ENCODE results near the gene GSTT4. TPM values are rescaled to one million over a fixed set of nuclear protein-coding genes. Genes with fewer than 3 reads are reported as not detected.

Gene GSTT4
- total RNA-seq, 3 donors from 2014 or later (not counting 1 experiment from before 2014, with no cell fraction given): not detected

DNA sequence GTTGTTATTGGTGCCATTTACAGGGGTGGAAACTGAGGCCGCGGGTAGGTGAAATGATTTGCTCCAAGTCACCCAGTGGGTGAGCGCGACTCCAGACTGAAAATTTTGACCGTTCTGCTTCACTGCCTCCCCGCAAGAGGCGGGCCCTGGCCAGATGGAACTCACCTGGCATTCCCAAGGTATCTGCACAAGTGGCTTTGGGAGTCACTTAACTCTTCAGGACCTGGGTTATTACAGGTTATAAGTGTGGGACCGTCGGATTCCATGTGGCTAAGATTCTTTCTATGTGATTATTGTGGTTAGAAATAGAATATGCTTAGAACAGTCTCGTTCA, 6.4 kb upstream of the GSTT4 start:
- no peak for ATAC-seq
- Mint-ChIP-seq H3K27ac (peak overlapping the region; percentile 93 to 95), H3K9me3 (no peaks in the 10 kb centered on the region), H3K4me1 (peaks cover 27 to 28% of the 10 kb centered on the region in 2 donors), H3K4me3 (peak overlapping the region; percentile 97), H3K36me3 (no peaks in the 10 kb centered on the region), H3K27me3 (ENCODE audit: low read depth in 2 of 2) (no peaks in the 10 kb centered on the region)
- H3K36me3 ChIP-seq (ENCODE audit: control insufficient read depth, insufficient read depth, low read length): no peaks in the 10 kb centered on the region
- peak overlapping the region; percentile 99 for H3K4me3 ChIP-seq (ENCODE audit: low read length)
- TF ChIP-seq CTCF (IDR thresholded peaks at IDR 0.05): no peak
- under 1% methylated on average over 10 of the region's 10 CpGs for WGBS (ENCODE audit: insufficient coverage)
- H3K4me1 ChIP-seq (ENCODE audit: control insufficient read depth, insufficient read depth, low read length): peaks cover 13% of the 10 kb centered on the region
- H3K27me3 ChIP-seq (ENCODE audit: control insufficient read depth, insufficient read depth, low read length): no peaks in the 10 kb centered on the region
- intact Hi-C loops (cut with micrococcal nuclease): loop anchor here (2.0 to 10.0 kb wide), 2 partner anchors 143 to 225 kb away; partner anchors contain the start of gene SMARCB1
- DNase-seq: no peak
- peak overlapping the region; percentile 91 for H3K27ac ChIP-seq (ENCODE audit: low read length)
- no peaks in the 10 kb centered on the region for H3K9me3 ChIP-seq (ENCODE audit: control insufficient read depth, insufficient read depth, low read length)

DNA sequence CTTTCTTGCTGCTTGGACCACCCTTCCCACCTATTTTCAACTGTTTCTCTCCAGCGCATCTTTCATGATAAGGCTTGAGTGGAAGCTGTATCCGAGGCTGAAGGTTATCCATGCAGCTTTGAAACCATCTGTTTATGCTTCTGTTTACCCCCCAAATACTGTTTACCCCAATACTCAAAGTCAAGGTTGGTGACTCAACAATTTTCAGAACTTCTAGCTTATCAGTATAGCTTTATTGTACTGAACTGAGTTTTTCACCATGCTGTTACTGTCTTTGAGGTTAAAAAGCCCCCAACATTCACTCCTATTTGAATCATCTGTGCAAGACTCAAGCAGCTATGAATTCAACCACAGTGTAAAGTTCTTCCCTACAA, 4.8 kb upstream of the GSTT4 start:
- intact Hi-C loops (cut with micrococcal nuclease): loop anchor here (2.0 to 10.0 kb wide), 2 partner anchors 145 to 223 kb away; partner anchors contain the start of gene SMARCB1
- no peaks in the 10 kb centered on the region for H3K27me3 Mint-ChIP-seq (ENCODE audit: low read depth in 2 of 2)
- Histone ChIP-seq H3K9me3 (ENCODE audit: control insufficient read depth, insufficient read depth, low read length) (no peaks in the 10 kb centered on the region), H3K4me1 (ENCODE audit: control insufficient read depth, insufficient read depth, low read length) (peaks cover 13% of the 10 kb centered on the region), H3K27me3 (ENCODE audit: control insufficient read depth, insufficient read depth, low read length) (no peaks in the 10 kb centered on the region), H3K36me3 (ENCODE audit: control insufficient read depth, insufficient read depth, low read length) (no peaks in the 10 kb centered on the region), H3K27ac (ENCODE audit: low read length) (no peak overlapping the region), H3K4me3 (ENCODE audit: low read length) (no peak overlapping the region)
- H3K27ac Mint-ChIP-seq: peak overlapping the region; percentile 93 to 95
- TF ChIP-seq CTCF (IDR thresholded peaks at IDR 0.05): no peak
- H3K4me1 Mint-ChIP-seq: peaks cover 21 to 27% of the 10 kb centered on the region in 2 donors
- no peaks in the 10 kb centered on the region for H3K9me3 Mint-ChIP-seq
- DNase-seq (no peak), ATAC-seq (no peak)
- 93% methylated on average over 2 of the region's 2 CpGs for WGBS (ENCODE audit: insufficient coverage)
- H3K4me3 Mint-ChIP-seq: peak overlapping the region; percentile 35
- no peaks in the 10 kb centered on the region for H3K36me3 Mint-ChIP-seq

- DNase-seq (no peak), ATAC-seq (no peak)
- no peaks in the 10 kb centered on the region for H3K27me3 ChIP-seq (ENCODE audit: control insufficient read depth, insufficient read depth, low read length)
- H3K36me3 ChIP-seq (ENCODE audit: control insufficient read depth, insufficient read depth, low read length): no peaks in the 10 kb centered on the region
- Mint-ChIP-seq H3K27ac (peak overlapping the region in 1 of 2 donors; percentile 95), H3K4me3 (no peak overlapping the region), H3K4me1 (peaks cover 18 to 27% of the 10 kb centered on the region in 2 donors), H3K9me3 (no peaks in the 10 kb centered on the region), H3K36me3 (no peaks in the 10 kb centered on the region), H3K27me3 (ENCODE audit: low read depth in 2 of 2) (no peaks in the 10 kb centered on the region)
- H3K27ac ChIP-seq (ENCODE audit: low read length): no peak overlapping the region
- peaks cover 13% of the 10 kb centered on the region for H3K4me1 ChIP-seq (ENCODE audit: control insufficient read depth, insufficient read depth, low read length)
- intact Hi-C loops (cut with micrococcal nuclease): loop anchor here (2.0 to 10.0 kb wide), 2 partner anchors 145 to 223 kb away; partner anchors contain the start of gene SMARCB1
- WGBS (ENCODE audit: insufficient coverage): 93% methylated on average over 7 of the region's 7 CpGs
- no peak overlapping the region for H3K4me3 ChIP-seq (ENCODE audit: low read length)
- no peak for TF ChIP-seq CTCF (IDR thresholded peaks at IDR 0.05)
- H3K9me3 ChIP-seq (ENCODE audit: control insufficient read depth, insufficient read depth, low read length): no peaks in the 10 kb centered on the region
These were observed 4.2 kb upstream of the GSTT4 start for GRCh38 chr22:24009227-24010017.
